ENCODE data around the gene EZR. TPM values are rescaled to one million over a fixed set of nuclear protein-coding genes. Genes with fewer than 3 reads are reported as not detected.
A peak's percentile ranks its signal among the peaks of the same experiment; 100 is the strongest.

Gene EZR
- total and polyA plus RNA-seq, 2 of the 13 experiments (the other 11 are each of a cell fraction or from before 2014, with no cell fraction given): 34.7 to 60.3 TPM

DNA sequence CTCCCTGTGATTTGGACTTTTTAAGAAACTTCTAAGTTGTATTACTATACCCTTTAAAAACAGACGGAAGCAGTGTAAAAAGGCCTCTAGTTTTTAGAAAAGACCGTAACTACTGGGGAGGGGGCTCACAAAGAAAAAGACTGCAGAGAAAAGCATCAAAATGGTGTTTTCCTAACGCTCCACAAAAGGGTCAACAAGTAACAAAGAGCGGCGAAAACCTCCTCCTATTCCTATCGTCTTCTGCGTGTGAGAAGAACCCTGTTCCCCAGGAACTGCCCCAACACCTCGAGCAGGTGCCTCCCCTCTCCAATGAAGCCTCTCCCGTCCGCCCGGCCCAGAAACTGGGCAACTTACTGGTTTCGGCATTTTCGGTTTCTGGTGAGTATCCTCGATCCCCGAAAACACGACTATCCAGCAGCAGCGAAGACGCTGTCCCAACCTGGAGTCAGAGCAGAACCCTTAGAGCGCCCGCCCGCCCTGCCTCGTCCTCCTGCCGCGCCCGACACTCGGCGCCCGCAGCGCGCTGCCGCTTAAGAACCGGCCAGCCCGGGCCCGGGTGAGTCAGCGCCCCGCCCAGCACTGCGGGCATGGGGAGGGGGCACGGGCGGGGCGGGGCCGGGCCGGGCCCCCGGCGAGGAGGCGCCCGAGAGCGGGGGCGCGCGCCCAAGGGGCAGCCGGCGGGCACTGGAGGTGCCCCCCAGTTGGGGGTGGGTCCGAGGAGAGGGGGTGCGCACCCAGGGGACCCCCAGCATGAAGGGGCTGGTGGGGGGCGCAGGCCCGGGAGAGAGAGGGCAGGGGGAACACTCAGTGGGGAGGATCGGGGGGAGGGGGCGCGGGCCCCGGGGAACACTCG, 1.2 kb downstream of the EZR start (continued):
- TF ChIP-seq, protein P1, sequence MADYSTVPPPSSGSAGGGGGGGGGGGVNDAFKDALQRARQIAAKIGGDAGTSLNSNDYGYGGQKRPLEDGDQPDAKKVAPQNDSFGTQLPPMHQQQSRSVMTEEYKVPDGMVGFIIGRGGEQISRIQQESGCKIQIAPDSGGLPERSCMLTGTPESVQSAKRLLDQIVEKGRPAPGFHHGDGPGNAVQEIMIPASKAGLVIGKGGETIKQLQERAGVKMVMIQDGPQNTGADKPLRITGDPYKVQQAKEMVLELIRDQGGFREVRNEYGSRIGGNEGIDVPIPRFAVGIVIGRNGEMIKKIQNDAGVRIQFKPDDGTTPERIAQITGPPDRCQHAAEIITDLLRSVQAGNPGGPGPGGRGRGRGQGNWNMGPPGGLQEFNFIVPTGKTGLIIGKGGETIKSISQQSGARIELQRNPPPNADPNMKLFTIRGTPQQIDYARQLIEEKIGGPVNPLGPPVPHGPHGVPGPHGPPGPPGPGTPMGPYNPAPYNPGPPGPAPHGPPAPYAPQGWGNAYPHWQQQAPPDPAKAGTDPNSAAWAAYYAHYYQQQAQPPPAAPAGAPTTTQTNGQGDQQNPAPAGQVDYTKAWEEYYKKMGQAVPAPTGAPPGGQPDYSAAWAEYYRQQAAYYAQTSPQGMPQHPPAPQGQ (CRISPR knock-in tag; IDR thresholded peaks at IDR 0.05; ENCODE audit: borderline replicate concordance): no peak
- TF ChIP-seq JDP2 (CRISPR knock-in tag; IDR thresholded peaks at IDR 0.05; ENCODE audit: borderline replicate concordance) (no peak), HOXA7 (CRISPR knock-in tag; IDR thresholded peaks at IDR 0.05) (no peak), ZC3H13 (CRISPR knock-in tag; IDR thresholded peaks at IDR 0.05) (no peak), PLRG1 (conservative IDR thresholded peaks at IDR 0.05) (no peak), EZH2 (conservative IDR thresholded peaks at IDR 0.05; ENCODE audit: low read depth, low read length) (no peak), RFX5 (IDR thresholded peaks at IDR 0.05; ENCODE audit: low read depth, low read length) (no peak), ZNF382 (CRISPR knock-in tag; IDR thresholded peaks at IDR 0.05; ENCODE audit: borderline replicate concordance) (no peak), CENPX (CRISPR knock-in tag; IDR thresholded peaks at IDR 0.05) (no peak), ZNF572 (CRISPR knock-in tag; IDR thresholded peaks at IDR 0.05) (no peak), NFRKB (IDR thresholded peaks at IDR 0.05) (no peak), GABPA (IDR thresholded peaks at IDR 0.05; ENCODE audit: low read depth, low read length) (no peak), GABPA (CRISPR knock-in tag; IDR thresholded peaks at IDR 0.05; ENCODE audit: low read depth) (no peak), MAZ (IDR thresholded peaks at IDR 0.05; ENCODE audit: borderline replicate concordance, low read depth, low read length) (peak; percentile 67; the same call in 1 of the 2 replicates), MAZ (CRISPR knock-in tag; IDR thresholded peaks at IDR 0.05; ENCODE audit: low read depth) (peak; percentile 87), ZFP90 (CRISPR knock-in tag; IDR thresholded peaks at IDR 0.05; ENCODE audit: borderline replicate concordance) (peak; percentile 43; the same call in 1 of the 2 replicates)
- TF ChIP-seq, protein P2, sequence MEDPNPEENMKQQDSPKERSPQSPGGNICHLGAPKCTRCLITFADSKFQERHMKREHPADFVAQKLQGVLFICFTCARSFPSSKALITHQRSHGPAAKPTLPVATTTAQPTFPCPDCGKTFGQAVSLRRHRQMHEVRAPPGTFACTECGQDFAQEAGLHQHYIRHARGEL (CRISPR knock-in tag; IDR thresholded peaks at IDR 0.05): no peak
- TF ChIP-seq, protein P3, sequence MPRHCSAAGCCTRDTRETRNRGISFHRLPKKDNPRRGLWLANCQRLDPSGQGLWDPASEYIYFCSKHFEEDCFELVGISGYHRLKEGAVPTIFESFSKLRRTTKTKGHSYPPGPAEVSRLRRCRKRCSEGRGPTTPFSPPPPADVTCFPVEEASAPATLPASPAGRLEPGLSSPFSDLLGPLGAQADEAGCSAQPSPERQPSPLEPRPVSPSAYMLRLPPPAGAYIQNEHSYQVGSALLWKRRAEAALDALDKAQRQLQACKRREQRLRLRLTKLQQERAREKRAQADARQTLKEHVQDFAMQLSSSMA (CRISPR knock-in tag; IDR thresholded peaks at IDR 0.05): no peak
- TF ChIP-seq, protein P4, sequence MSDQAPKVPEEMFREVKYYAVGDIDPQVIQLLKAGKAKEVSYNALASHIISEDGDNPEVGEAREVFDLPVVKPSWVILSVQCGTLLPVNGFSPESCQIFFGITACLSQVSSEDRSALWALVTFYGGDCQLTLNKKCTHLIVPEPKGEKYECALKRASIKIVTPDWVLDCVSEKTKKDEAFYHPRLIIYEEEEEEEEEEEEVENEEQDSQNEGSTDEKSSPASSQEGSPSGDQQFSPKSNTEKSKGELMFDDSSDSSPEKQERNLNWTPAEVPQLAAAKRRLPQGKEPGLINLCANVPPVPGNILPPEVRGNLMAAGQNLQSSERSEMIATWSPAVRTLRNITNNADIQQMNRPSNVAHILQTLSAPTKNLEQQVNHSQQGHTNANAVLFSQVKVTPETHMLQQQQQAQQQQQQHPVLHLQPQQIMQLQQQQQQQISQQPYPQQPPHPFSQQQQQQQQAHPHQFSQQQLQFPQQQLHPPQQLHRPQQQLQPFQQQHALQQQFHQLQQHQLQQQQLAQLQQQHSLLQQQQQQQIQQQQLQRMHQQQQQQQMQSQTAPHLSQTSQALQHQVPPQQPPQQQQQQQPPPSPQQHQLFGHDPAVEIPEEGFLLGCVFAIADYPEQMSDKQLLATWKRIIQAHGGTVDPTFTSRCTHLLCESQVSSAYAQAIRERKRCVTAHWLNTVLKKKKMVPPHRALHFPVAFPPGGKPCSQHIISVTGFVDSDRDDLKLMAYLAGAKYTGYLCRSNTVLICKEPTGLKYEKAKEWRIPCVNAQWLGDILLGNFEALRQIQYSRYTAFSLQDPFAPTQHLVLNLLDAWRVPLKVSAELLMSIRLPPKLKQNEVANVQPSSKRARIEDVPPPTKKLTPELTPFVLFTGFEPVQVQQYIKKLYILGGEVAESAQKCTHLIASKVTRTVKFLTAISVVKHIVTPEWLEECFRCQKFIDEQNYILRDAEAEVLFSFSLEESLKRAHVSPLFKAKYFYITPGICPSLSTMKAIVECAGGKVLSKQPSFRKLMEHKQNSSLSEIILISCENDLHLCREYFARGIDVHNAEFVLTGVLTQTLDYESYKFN (CRISPR knock-in tag; conservative IDR thresholded peaks at IDR 0.05): no peak
- TF ChIP-seq, protein P5, sequence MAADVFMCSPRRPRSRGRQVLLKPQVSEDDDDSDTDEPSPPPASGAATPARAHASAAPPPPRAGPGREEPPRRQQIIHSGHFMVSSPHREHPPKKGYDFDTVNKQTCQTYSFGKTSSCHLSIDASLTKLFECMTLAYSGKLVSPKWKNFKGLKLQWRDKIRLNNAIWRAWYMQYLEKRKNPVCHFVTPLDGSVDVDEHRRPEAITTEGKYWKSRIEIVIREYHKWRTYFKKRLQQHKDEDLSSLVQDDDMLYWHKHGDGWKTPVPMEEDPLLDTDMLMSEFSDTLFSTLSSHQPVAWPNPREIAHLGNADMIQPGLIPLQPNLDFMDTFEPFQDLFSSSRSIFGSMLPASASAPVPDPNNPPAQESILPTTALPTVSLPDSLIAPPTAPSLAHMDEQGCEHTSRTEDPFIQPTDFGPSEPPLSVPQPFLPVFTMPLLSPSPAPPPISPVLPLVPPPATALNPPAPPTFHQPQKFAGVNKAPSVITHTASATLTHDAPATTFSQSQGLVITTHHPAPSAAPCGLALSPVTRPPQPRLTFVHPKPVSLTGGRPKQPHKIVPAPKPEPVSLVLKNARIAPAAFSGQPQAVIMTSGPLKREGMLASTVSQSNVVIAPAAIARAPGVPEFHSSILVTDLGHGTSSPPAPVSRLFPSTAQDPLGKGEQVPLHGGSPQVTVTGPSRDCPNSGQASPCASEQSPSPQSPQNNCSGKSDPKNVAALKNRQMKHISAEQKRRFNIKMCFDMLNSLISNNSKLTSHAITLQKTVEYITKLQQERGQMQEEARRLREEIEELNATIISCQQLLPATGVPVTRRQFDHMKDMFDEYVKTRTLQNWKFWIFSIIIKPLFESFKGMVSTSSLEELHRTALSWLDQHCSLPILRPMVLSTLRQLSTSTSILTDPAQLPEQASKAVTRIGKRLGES (CRISPR knock-in tag; IDR thresholded peaks at IDR 0.05; ENCODE audit: borderline replicate concordance): no peak
